ENCODE measurements around the gene ACYP2.
"Not testable (repeated sequence)": the region's sequence is repeated elsewhere in the genome, so short reads cannot be mapped to it uniquely, and the experiment has no call there.

The ACYP2 gene

GRCh38 chr2:54115284-54116137 lies at the start of gene ACYP2:
TSS of gene ACYP2 (plus strand) at chr2:54115615.
- DNase-seq, result peak; percentile 9

GRCh38 chr2:54065891-54066290 lies 49.5 kb upstream of the ACYP2 start:
- DNase-seq, result no peak

- no peak for DNase-seq
Observed at GRCh38 chr2:54067851-54068375, 47.5 kb upstream of the ACYP2 start.

- not testable (repeated sequence) for DNase-seq
Observed at GRCh38 chr2:54072483-54072882, 42.9 kb upstream of the ACYP2 start.

- no peak for DNase-seq
Observed at GRCh38 chr2:54073796-54074195, 41.6 kb upstream of the ACYP2 start.

GRCh38 chr2:54074606-54075341 lies 40.6 kb upstream of the ACYP2 start:
- no peak for DNase-seq

- no peak for DNase-seq
Observed at GRCh38 chr2:54076586-54076985, 38.8 kb upstream of the ACYP2 start.

- DNase-seq, result no peak
Observed at GRCh38 chr2:54077088-54077900, 38.1 kb upstream of the ACYP2 start.

GRCh38 chr2:54079331-54079730 lies 36.1 kb upstream of the ACYP2 start:
- DNase-seq, result no peak

GRCh38 chr2:54081574-54081973 lies 33.8 kb upstream of the ACYP2 start:
- no peak for DNase-seq

GRCh38 chr2:54083021-54083420 lies 32.4 kb upstream of the ACYP2 start:
- DNase-seq, result no peak

GRCh38 chr2:54083445-54083844 lies 32.0 kb upstream of the ACYP2 start:
- no peak for DNase-seq

GRCh38 chr2:54084600-54084999 lies 30.8 kb upstream of the ACYP2 start:
- DNase-seq, result no peak

- DNase-seq, result no peak
Observed at GRCh38 chr2:54085069-54085468, 30.3 kb upstream of the ACYP2 start.

- DNase-seq, result no peak
Observed at GRCh38 chr2:54086157-54086556, 29.3 kb upstream of the ACYP2 start.

- DNase-seq, result no peak
Observed at GRCh38 chr2:54088191-54088634, 27.2 kb upstream of the ACYP2 start.

GRCh38 chr2:54088719-54089118 lies 26.7 kb upstream of the ACYP2 start:
- DNase-seq, result no peak

- DNase-seq, result no peak
Observed at GRCh38 chr2:54090521-54091117, 24.8 kb upstream of the ACYP2 start.

- no peak for DNase-seq
Observed at GRCh38 chr2:54092940-54093339, 22.5 kb upstream of the ACYP2 start.

- DNase-seq, result not testable (repeated sequence)
Observed at GRCh38 chr2:54095406-54095805, 20.0 kb upstream of the ACYP2 start.

- DNase-seq, result not testable (repeated sequence)
Observed at GRCh38 chr2:54096141-54096540, 19.3 kb upstream of the ACYP2 start.

GRCh38 chr2:54097124-54097523 lies 18.3 kb upstream of the ACYP2 start:
- no peak for DNase-seq

- DNase-seq, result no peak
Observed at GRCh38 chr2:54099370-54099769, 16.0 kb upstream of the ACYP2 start.

All from SIG-M5 (cell line).